Upper lobe of left lung (tissue), 4 donors: Measurements from ENCODE around the gene TANGO2.

ENCODE experiments used
- EP300 ChIP-seq, 4 donors: sonication (generic); formaldehyde crosslinking; IDR thresholded peaks; one replicate each; pipeline ENCODE4 v1.5.1; 2017; ENCODE audit warnings: antibody characterized with exemption in 4 of 4, control low read depth in 2 of 4
- POLR2A ChIP-seq, 4 donors: fragments of 450-650 bp; IDR thresholded peaks; one replicate each; pipeline ENCODE4 v1.5.1; 2016 to 2017; ENCODE audit warnings: antibody characterized with exemption in 4 of 4, mild to moderate bottlenecking in 2 of 4
- POLR2AphosphoS5 ChIP-seq, 2 donors: sonication (generic); formaldehyde crosslinking; IDR thresholded peaks; one replicate each; pipeline ENCODE4 v1.5.1; 2017; ENCODE audit warnings: antibody characterized with exemption in 2 of 2
- TF ChIP-seq, protein P1 (sequence below), 6 experiments: fragments of 450-650 bp in 4 of 6; fragments of 200-600 bp in 2 of 6; sonication (generic) in 2 of 6; IDR thresholded peaks; one replicate each; pipeline ENCODE4 v1.5.1; 2016 to 2019; ENCODE audit warnings: antibody characterized with exemption in 6 of 6

DNA sequence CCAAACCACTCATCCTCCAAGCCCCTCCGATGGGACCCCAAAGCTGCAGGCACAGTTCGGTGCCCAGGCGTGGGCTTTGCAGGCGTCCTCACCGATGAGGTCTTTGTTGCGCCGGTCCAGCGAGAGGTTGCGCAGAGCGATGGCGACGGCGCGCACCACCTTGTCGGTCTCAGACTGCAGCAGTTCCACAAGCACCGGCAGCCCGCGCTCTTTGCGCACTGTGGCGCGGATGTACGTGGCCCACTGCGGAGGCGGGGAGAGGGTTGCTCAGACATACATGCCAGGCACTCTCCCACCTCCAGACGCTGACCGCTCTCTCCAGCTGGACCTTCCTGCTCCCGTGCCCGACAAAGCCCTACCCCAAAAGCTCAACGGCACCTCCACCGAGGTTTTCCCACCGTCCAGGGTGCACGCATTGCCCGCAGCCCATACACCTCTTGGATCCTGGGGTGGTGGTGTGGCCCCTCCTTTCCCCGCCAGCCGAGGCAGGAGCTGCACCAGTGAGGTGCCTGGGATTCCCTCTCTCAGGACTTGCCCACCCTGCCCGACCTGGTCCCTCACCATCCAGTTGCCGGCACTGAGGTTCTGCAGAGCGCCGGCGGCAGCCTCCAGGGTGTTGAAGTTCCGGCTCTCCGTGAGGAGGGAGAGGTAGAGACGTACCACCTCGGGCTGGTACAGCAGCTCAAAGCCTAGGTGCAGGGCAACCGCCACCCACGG lies 47.2 kb upstream of the TANGO2 start:
- no peak for TF ChIP-seq POLR2A (IDR thresholded peaks at IDR 0.05)
- TF ChIP-seq, protein P1, sequence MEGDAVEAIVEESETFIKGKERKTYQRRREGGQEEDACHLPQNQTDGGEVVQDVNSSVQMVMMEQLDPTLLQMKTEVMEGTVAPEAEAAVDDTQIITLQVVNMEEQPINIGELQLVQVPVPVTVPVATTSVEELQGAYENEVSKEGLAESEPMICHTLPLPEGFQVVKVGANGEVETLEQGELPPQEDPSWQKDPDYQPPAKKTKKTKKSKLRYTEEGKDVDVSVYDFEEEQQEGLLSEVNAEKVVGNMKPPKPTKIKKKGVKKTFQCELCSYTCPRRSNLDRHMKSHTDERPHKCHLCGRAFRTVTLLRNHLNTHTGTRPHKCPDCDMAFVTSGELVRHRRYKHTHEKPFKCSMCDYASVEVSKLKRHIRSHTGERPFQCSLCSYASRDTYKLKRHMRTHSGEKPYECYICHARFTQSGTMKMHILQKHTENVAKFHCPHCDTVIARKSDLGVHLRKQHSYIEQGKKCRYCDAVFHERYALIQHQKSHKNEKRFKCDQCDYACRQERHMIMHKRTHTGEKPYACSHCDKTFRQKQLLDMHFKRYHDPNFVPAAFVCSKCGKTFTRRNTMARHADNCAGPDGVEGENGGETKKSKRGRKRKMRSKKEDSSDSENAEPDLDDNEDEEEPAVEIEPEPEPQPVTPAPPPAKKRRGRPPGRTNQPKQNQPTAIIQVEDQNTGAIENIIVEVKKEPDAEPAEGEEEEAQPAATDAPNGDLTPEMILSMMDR (IDR thresholded peaks at IDR 0.05): no peak
- no peak for TF ChIP-seq POLR2AphosphoS5 (IDR thresholded peaks at IDR 0.05)
- TF ChIP-seq EP300 (IDR thresholded peaks at IDR 0.05): no peak
